ENCODE measurements around the gene PAPPA2.

DNA sequence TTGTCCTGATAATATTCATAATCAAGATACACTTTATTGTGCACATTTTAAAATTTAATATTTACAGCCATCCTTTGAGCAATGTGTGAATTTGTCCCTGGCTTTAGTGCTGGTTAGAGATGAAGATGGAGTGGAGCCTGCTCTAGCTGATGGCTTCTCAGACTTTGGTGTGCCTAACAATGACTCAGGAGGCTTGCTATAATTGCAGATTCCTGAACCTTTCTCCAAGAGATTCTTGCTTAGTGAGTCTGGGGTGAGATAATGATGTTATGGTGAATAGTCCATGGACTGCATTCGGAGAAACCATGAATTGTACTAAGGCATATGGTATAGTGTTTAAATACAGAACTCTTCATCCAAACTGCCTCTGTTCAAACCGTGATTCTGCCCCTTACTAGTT lies 307.1 kb downstream of the PAPPA2 start:
- TF ChIP-seq BRCA1 (IDR thresholded peaks at IDR 0.05; ENCODE audit: low read depth, low read length) = no peak
- no peak for TF ChIP-seq NFYA (IDR thresholded peaks at IDR 0.05; ENCODE audit: borderline replicate concordance, low read depth, low read length)
- no peak for TF ChIP-seq CREB1 (IDR thresholded peaks at IDR 0.05; ENCODE audit: low read depth)
- no peak for TF ChIP-seq SP1 (IDR thresholded peaks at IDR 0.05; ENCODE audit: low read depth, low read length)
- TF ChIP-seq RAD51 (IDR thresholded peaks at IDR 0.05) = no peak
- TF ChIP-seq TAF1 (IDR thresholded peaks at IDR 0.05; ENCODE audit: borderline replicate concordance, low read depth, low read length) = no peak
- TF ChIP-seq CTCF (IDR thresholded peaks at IDR 0.05 in 2 of 3, conservative IDR thresholded peaks at IDR 0.05 in 1 of 3; ENCODE audit: control insufficient read depth in 2 of 3, extremely low read depth in 1 of 3, insufficient read depth in 1 of 3, low read depth in 3 of 3, low read length in 3 of 3) = no peak
